GM23338 (cell line): ENCODE results near the gene GTF3C5. TPM values are rescaled to one million over a fixed set of nuclear protein-coding genes. Genes with fewer than 3 reads are reported as not detected.

Source experiments
- ATAC-seq: fragments of 200-7000 bp; cut with Tn5 transposase; 3 replicates; pipeline ENCODE4 v1.9.1; 2020
- DNase-seq: peaks from one replicate; pipeline ENCODE4 v3.0.0-alpha.2; 2015; ENCODE audit warnings: low spot score
- H2AFZ ChIP-seq: fragments of 200-600 bp; sonication (generic); 2 replicates; pipeline ENCODE4 v1.8.0; 2016; ENCODE audit warnings: antibody characterized with exemption, mild to moderate bottlenecking, moderate library complexity
- H3F3A ChIP-seq: fragments of 200-600 bp; sonication (generic); replicated peaks from 2 replicates; pipeline ENCODE4 v1.8.0; 2017; ENCODE audit warnings: antibody characterized with exemption, mixed run types, low read depth
- H3K27ac ChIP-seq: fragments of 200-600 bp; sonication (generic); 2 replicates; pipeline ENCODE4 v1.6.1; 2016; ENCODE audit warnings: low read depth
- H3K27me3 ChIP-seq: fragments of 200-600 bp; sonication (generic); 2 replicates; pipeline ENCODE4 v1.8.0; 2016; ENCODE audit warnings: mild to moderate bottlenecking, mixed run types, moderate library complexity; ENCODE audit not compliant: insufficient read depth
- H3K36me3 ChIP-seq: fragments of 200-600 bp; sonication (generic); 2 replicates; pipeline ENCODE4 v1.8.0; 2016; ENCODE audit warnings: mild to moderate bottlenecking; ENCODE audit not compliant: insufficient read depth
- H3K4me1 ChIP-seq: fragments of 200-600 bp; sonication (generic); 2 replicates; pipeline ENCODE4 v1.8.0; 2016; ENCODE audit warnings: mild to moderate bottlenecking, moderate library complexity; ENCODE audit not compliant: insufficient read depth
- H3K4me2 ChIP-seq: fragments of 200-600 bp; sonication (generic); 2 replicates; pipeline ENCODE4 v1.7.1; 2017; ENCODE audit warnings: mixed run types
- H3K4me3 ChIP-seq: fragments of 200-600 bp; sonication (generic); 2 replicates; pipeline ENCODE4 v1.6.1; 2016; ENCODE audit warnings: mixed run types
- H3K79me2 ChIP-seq: fragments of 200-600 bp; sonication (generic); replicated peaks from 2 replicates; pipeline ENCODE4 v1.8.0; 2017; ENCODE audit warnings: mild to moderate bottlenecking; ENCODE audit not compliant: insufficient read depth
- H3K9me2 ChIP-seq: fragments of 200-600 bp; sonication (generic); 2 replicates; pipeline ENCODE4 v1.8.0; 2017; ENCODE audit not compliant: insufficient read depth
- H4K20me1 ChIP-seq: fragments of 200-600 bp; sonication (generic); replicated peaks from 2 replicates; pipeline ENCODE4 v1.8.0; 2017; ENCODE audit warnings: mild to moderate bottlenecking; ENCODE audit not compliant: insufficient read depth
- H3K27ac Mint-ChIP-seq: 2 replicates; pipeline ENCODE4 v1.8.0; 2020; ENCODE audit warnings: inconsistent platforms, mild to moderate bottlenecking, moderate library complexity, mixed read lengths
- H3K27me3 Mint-ChIP-seq: 3 replicates; pipeline ENCODE4 v1.8.0; 2022; ENCODE audit warnings: low read depth, mild to moderate bottlenecking, moderate library complexity, mixed read lengths, inconsistent platforms; ENCODE audit not compliant: insufficient read depth, poor library complexity
- H3K36me3 Mint-ChIP-seq: 3 replicates; pipeline ENCODE4 v1.8.0; 2021; ENCODE audit warnings: low read depth, mild to moderate bottlenecking, inconsistent platforms, moderate library complexity, mixed read lengths
- H3K4me1 Mint-ChIP-seq: 3 replicates; pipeline ENCODE4 v1.8.0; 2020; ENCODE audit warnings: mild to moderate bottlenecking, inconsistent platforms, mixed read lengths
- H3K4me3 Mint-ChIP-seq: 3 replicates; pipeline ENCODE4 v1.8.0; 2021; ENCODE audit warnings: moderate library complexity, mild to moderate bottlenecking, inconsistent platforms, mixed read lengths
- H3K9me3 Mint-ChIP-seq: 3 replicates; pipeline ENCODE4 v1.8.0; 2020; ENCODE audit warnings: moderate library complexity, mild to moderate bottlenecking, inconsistent platforms, mixed read lengths
- ETS1 ChIP-seq: IDR thresholded peaks from 2 replicates; pipeline ENCODE4 v1.6.1; 2016; ENCODE audit warnings: antibody characterized with exemption
- EZH2phosphoT487 ChIP-seq: fragments of 200-600 bp; sonication (generic); IDR thresholded peaks from one replicate; pipeline ENCODE4 v1.8.1; 2018; ENCODE audit warnings: antibody characterized with exemption; ENCODE audit not compliant: unreplicated experiment
- JUNB ChIP-seq: IDR thresholded peaks from one replicate; pipeline ENCODE4 v1.6.1; 2016; ENCODE audit warnings: antibody characterized with exemption; ENCODE audit not compliant: unreplicated experiment
- NANOG ChIP-seq: IDR thresholded peaks from 2 replicates; pipeline ENCODE4 v1.6.1; 2016; ENCODE audit warnings: antibody characterized with exemption, borderline replicate concordance
- POLR2AphosphoS5 ChIP-seq: IDR thresholded peaks from 2 replicates; pipeline ENCODE4 v1.6.1; 2016; ENCODE audit warnings: antibody characterized with exemption, low read depth
- REST ChIP-seq: IDR thresholded peaks from one replicate; pipeline ENCODE4 v1.6.1; 2018; ENCODE audit warnings: antibody characterized with exemption; ENCODE audit not compliant: unreplicated experiment
- STAT1 ChIP-seq: IDR thresholded peaks from one replicate; pipeline ENCODE4 v1.6.1; 2016; ENCODE audit warnings: antibody characterized with exemption; ENCODE audit not compliant: unreplicated experiment
- ZNF114 ChIP-seq: fragments of 250-450 bp; sonication (Bioruptor Pico); IDR thresholded peaks from 2 replicates; pipeline ENCODE4 v1.5.0; 2020; ENCODE audit warnings: mild to moderate bottlenecking, moderate library complexity
- ZNF331 ChIP-seq: fragments of 250-450 bp; sonication (Bioruptor Pico); IDR thresholded peaks from 2 replicates; pipeline ENCODE4 v1.5.0; 2020; ENCODE audit warnings: low read depth, mild to moderate bottlenecking, moderate library complexity
- ZNF462 ChIP-seq: fragments of 250-450 bp; sonication (Bioruptor Pico); IDR thresholded peaks from 2 replicates; pipeline ENCODE4 v1.5.0; 2020; ENCODE audit warnings: mild to moderate bottlenecking, moderate library complexity
- polyA plus RNA-seq: library from polyadenylated mRNA; unstranded; fragments of >200 nt; fragmentation: Nextera tagmentation; extraction: Ambion mirVana; gene quantifications from 2 replicates; pipeline ENCODE4 v1.2.1, GENCODE V29; 2016
- total RNA-seq: library from RNA; depleted of rRNA; stranded (reverse); fragments of >200 nt; shearing (Covaris generic); gene quantifications from 2 replicates; pipeline ENCODE4 v1.2.3, GENCODE V29; 2014

Gene GTF3C5
- total and polyA plus RNA-seq, 2 experiments from 2014 or later = 46.0 to 78.8 TPM

- TF ChIP-seq ZNF114 (CRISPR knock-in tag) = no peak
- no peak for TF ChIP-seq NANOG
- TF ChIP-seq EZH2phosphoT487 = no peak
- no peak for TF ChIP-seq ZNF331 (CRISPR knock-in tag)
- TF ChIP-seq JUNB = no peak
- TF ChIP-seq REST = no peak
- TF ChIP-seq ETS1 = no peak
- TF ChIP-seq STAT1 = no peak
- TF ChIP-seq POLR2AphosphoS5 = no peak
Observed at GRCh38 chr9:132988244-132989013, 42.4 kb upstream of the GTF3C5 start (continued).

DNA sequence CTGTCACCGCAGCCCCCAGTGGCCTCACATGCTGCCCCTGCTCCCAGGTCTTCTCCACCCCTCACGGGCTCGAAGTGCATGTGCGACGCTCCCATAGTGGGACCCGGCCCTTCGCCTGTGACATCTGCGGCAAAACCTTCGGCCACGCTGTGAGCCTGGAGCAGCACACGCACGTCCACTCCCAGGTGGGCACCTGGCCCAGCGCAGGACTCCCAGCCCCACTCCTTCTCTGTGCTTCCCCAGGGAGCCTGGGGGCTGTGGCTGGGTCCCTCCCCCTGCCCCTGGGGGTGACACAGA lies 41.8 kb upstream of the GTF3C5 start:
- H3K4me3 ChIP-seq = no peak overlapping the region
- H3K27ac ChIP-seq = no peak overlapping the region
- ATAC-seq (no peak), DNase-seq (no peak)
- no peaks in the 10 kb centered on the region for H3K27me3 ChIP-seq
- Mint-ChIP-seq H3K36me3 (no peaks in the 10 kb centered on the region; the same call in 2 of the 3 replicates), H3K27me3 (peaks cover 17% of the 10 kb centered on the region), H3K4me1 (peaks cover 17% of the 10 kb centered on the region), H3K9me3 (no peaks in the 10 kb centered on the region), H3K27ac (no peak overlapping the region), H3K4me3 (no peak overlapping the region)
- H3K79me2 ChIP-seq = no peaks in the 10 kb centered on the region
- no peak for TF ChIP-seq ZNF462 (CRISPR knock-in tag)
- no peaks in the 10 kb centered on the region for H3K36me3 ChIP-seq
- H2AFZ ChIP-seq = no peak overlapping the region
- H3K4me1 ChIP-seq = peaks cover 7% of the 10 kb centered on the region; the same call in 1 of the 2 replicates
- H3K4me2 ChIP-seq = no peak overlapping the region
- H3K9me2 ChIP-seq = no peaks in the 10 kb centered on the region
- H4K20me1 ChIP-seq = no peaks in the 10 kb centered on the region
- no peaks in the 10 kb centered on the region for H3F3A ChIP-seq
